Stimulated activated CD8-positive, alpha-beta memory T cell treated with anti-CD3 and anti-CD28 coated beads, Interleukin-12 subunit alpha, Interleukin-12 subunit beta, amount 100 ng/mL, for 1 hour (primary cell): ENCODE data around the gene C15orf62.
A peak's percentile ranks its signal among the peaks of the same experiment; 100 is the strongest.

Experiments
- DNase-seq: peaks from one replicate; pipeline ENCODE4 v3.0.0-alpha.2; 2020; ENCODE audit warnings: low read depth

C15orf62 gene

GRCh38 chr15:40782609-40783227 is 12.9 kb downstream of the C15orf62 start:
- peak; percentile 65 for DNase-seq

GRCh38 chr15:40785164-40785563 is 15.4 kb downstream of the C15orf62 start:
- DNase-seq, result no peak

GRCh38 chr15:40785814-40786213 is 16.0 kb downstream of the C15orf62 start:
- DNase-seq, result no peak

- no peak for DNase-seq
Measured at GRCh38 chr15:40787344-40787841, 17.6 kb downstream of the C15orf62 start.

GRCh38 chr15:40787991-40788390 is 18.2 kb downstream of the C15orf62 start:
- DNase-seq, result no peak

GRCh38 chr15:40789119-40789518 is 19.3 kb downstream of the C15orf62 start:
- DNase-seq, result no peak

GRCh38 chr15:40789999-40790398 is 20.2 kb downstream of the C15orf62 start:
- no peak for DNase-seq

- no peak for DNase-seq
Measured at GRCh38 chr15:40790718-40791117, 20.9 kb downstream of the C15orf62 start.

GRCh38 chr15:40792394-40792793 is 22.6 kb downstream of the C15orf62 start:
- DNase-seq, result no peak

GRCh38 chr15:40793216-40793989 is 23.6 kb downstream of the C15orf62 start:
- DNase-seq, result no peak

GRCh38 chr15:40796041-40796440 is 26.3 kb downstream of the C15orf62 start:
- no peak for DNase-seq

- no peak for DNase-seq
Measured at GRCh38 chr15:40796512-40796911, 26.7 kb downstream of the C15orf62 start.

- DNase-seq, result no peak
Measured at GRCh38 chr15:40799523-40799922, 29.7 kb downstream of the C15orf62 start.

- no peak for DNase-seq
Measured at GRCh38 chr15:40803076-40803475, 33.3 kb downstream of the C15orf62 start.

- DNase-seq, result no peak
Measured at GRCh38 chr15:40803688-40804087, 33.9 kb downstream of the C15orf62 start.

GRCh38 chr15:40806672-40807027 is 36.9 kb downstream of the C15orf62 start:
- DNase-seq, result no peak

GRCh38 chr15:40807028-40807887 is 37.5 kb downstream of the C15orf62 start, which contains the start of the genes DNAJC17 and ZFYVE19:
Gene DNAJC17, minus strand, starts transcription at chr15:40807473. Its CDS starts 27 bp downstream, at chr15:40807446.
Gene ZFYVE19, plus strand, starts transcription at chr15:40807089. Its CDS starts 501 bp downstream, at chr15:40807590.
- DNase-seq, result peak; percentile 91

- no peak for DNase-seq
Measured at GRCh38 chr15:40807888-40808461, 38.2 kb downstream of the C15orf62 start.

GRCh38 chr15:40808861-40809450 is 39.2 kb downstream of the C15orf62 start:
- no peak for DNase-seq

- no peak for DNase-seq
Measured at GRCh38 chr15:40812721-40813425, 43.1 kb downstream of the C15orf62 start.
